HepG2 (cell line): ENCODE results near the gene GNL3. TPM values are rescaled to one million over a fixed set of nuclear protein-coding genes. Genes with fewer than 3 reads are reported as not detected.

Experiments
- BHLHE40 ChIP-seq: IDR thresholded peaks from 2 replicates; pipeline ENCODE4 v1.6.1; 2011; ENCODE audit warnings: low read length, improper control_type of control experiment
- CENPX ChIP-seq: sonication (generic); formaldehyde crosslinking; IDR thresholded peaks from 2 replicates; pipeline ENCODE4 v1.9.0; 2021; ENCODE audit warnings: mild to moderate bottlenecking, missing genetic modification reagents, moderate library complexity
- EED ChIP-seq: sonication (generic); formaldehyde crosslinking; IDR thresholded peaks from 2 replicates; pipeline ENCODE4 v1.5.0; 2020; ENCODE audit warnings: mild to moderate bottlenecking, missing genetic modification reagents
- HDAC6 ChIP-seq: fragments of 200-600 bp; sonication (generic); IDR thresholded peaks from 2 replicates; pipeline ENCODE4 v1.7.0; 2017; ENCODE audit warnings: mild to moderate bottlenecking, antibody characterized with exemption, low read length, low read depth
- MEF2D ChIP-seq: sonication (generic); formaldehyde crosslinking; IDR thresholded peaks from 2 replicates; pipeline ENCODE4 v1.5.1; 2020; ENCODE audit warnings: mild to moderate bottlenecking, missing genetic modification reagents
- SKI ChIP-seq: fragments of 450-650 bp; IDR thresholded peaks from one replicate; pipeline ENCODE4 v1.6.1; 2018; ENCODE audit warnings: mild to moderate bottlenecking; ENCODE audit not compliant: partially characterized antibody
- SP1 ChIP-seq, 2 experiments: fragments of 450-650 bp in 1 of 2; sonication (generic) in 1 of 2; formaldehyde crosslinking in 1 of 2; IDR thresholded peaks; 2 replicates each; pipeline versions ENCODE4 v1.4.0 to v1.6.1; 2016 to 2020; ENCODE audit warnings: missing genetic modification reagents in 1 of 2
- TEAD3 ChIP-seq: optimal IDR thresholded peaks from 2 replicates; pipeline ENCODE3; 2016; ENCODE audit warnings: borderline replicate concordance
- THAP8 ChIP-seq: sonication (generic); formaldehyde crosslinking; IDR thresholded peaks from 2 replicates; pipeline ENCODE4 v1.5.1; 2020; ENCODE audit warnings: missing genetic modification reagents, mild to moderate bottlenecking, borderline replicate concordance
- TIGD3 ChIP-seq: sonication (generic); formaldehyde crosslinking; IDR thresholded peaks from 2 replicates; pipeline ENCODE4 v1.5.1; 2020; ENCODE audit warnings: mild to moderate bottlenecking, missing genetic modification reagents, borderline replicate concordance
- TOPORS ChIP-seq: sonication (generic); formaldehyde crosslinking; IDR thresholded peaks from 2 replicates; pipeline ENCODE4 v1.8.0; 2023; ENCODE audit warnings: mild to moderate bottlenecking, missing genetic modification reagents
- ZC3H13 ChIP-seq: sonication (generic); formaldehyde crosslinking; IDR thresholded peaks from 2 replicates; pipeline ENCODE4 v1.8.1; 2023; ENCODE audit warnings: mild to moderate bottlenecking, missing genetic modification reagents, moderate library complexity
- ZMAT3 ChIP-seq: sonication (generic); formaldehyde crosslinking; conservative IDR thresholded peaks from 2 replicates; pipeline ENCODE4 v1.7.0; 2021; ENCODE audit warnings: missing genetic modification reagents
- ZNF12 ChIP-seq: sonication (generic); formaldehyde crosslinking; IDR thresholded peaks from 2 replicates; pipeline ENCODE4 v1.5.0; 2020; ENCODE audit warnings: missing genetic modification reagents
- ZNF318 ChIP-seq: sonication (generic); formaldehyde crosslinking; IDR thresholded peaks from 2 replicates; pipeline ENCODE4 v1.4.0; 2020; ENCODE audit warnings: mild to moderate bottlenecking, missing genetic modification reagents
- ZNF737 ChIP-seq: sonication (generic); formaldehyde crosslinking; IDR thresholded peaks from 2 replicates; pipeline ENCODE4 v1.5.0; 2020; ENCODE audit warnings: missing genetic modification reagents, mild to moderate bottlenecking, borderline replicate concordance
- ZNF850 ChIP-seq: sonication (generic); formaldehyde crosslinking; conservative IDR thresholded peaks from 2 replicates; pipeline ENCODE4 v1.9.0; 2021; ENCODE audit warnings: mild to moderate bottlenecking, missing genetic modification reagents
- ZNF878 ChIP-seq: sonication (generic); formaldehyde crosslinking; IDR thresholded peaks from 2 replicates; pipeline ENCODE4 v1.8.1; 2023; ENCODE audit warnings: mild to moderate bottlenecking, missing genetic modification reagents, moderate library complexity
- polyA plus RNA-seq, 8 experiments: library from polyadenylated mRNA; depleted of rRNA in 3 of 8; stranded (reverse) in 7 of 8; unstranded in 1 of 8; fragments of >200 nt; fragmentation: Illumina TruSeq in 4 of 8; extraction: Trizol in 4 of 8; gene quantifications; 2 replicates each; pipeline versions ENCODE4 v1.2.1 to v1.2.3, GENCODE V29; 2011 to 2016; ENCODE audit warnings: low read depth in 4 of 8, missing spikeins in 1 of 8, mixed read lengths in 1 of 8; ENCODE audit not compliant: insufficient read depth in 1 of 8
- total RNA-seq, 5 experiments: library from RNA; depleted of rRNA; stranded (reverse); fragments of >200 nt; fragmentation: Illumina TruSeq; extraction: Trizol; gene quantifications; 2 replicates each; pipeline ENCODE4 v1.2.3, GENCODE V29; 2016; ENCODE audit warnings: low read depth in 1 of 5

GNL3 gene
- total and polyA plus RNA-seq, 2 of the 13 experiments (the other 11 are each of a cell fraction or from before 2014, with no cell fraction given): 129 to 257 TPM

- TF ChIP-seq ZNF318 (CRISPR knock-in tag) (0 out of 2 replicates have a peak, but pooled peaks have one; percentile 54), ZC3H13 (CRISPR knock-in tag) (no peak), MEF2D (CRISPR knock-in tag) (peak; percentile 88), ZMAT3 (CRISPR knock-in tag) (peak; percentile 92), ZNF878 (CRISPR knock-in tag) (peak; percentile 17; the same call in 1 of the 2 replicates), SP1 (IDR thresholded peaks at IDR 0.05) (no peak), SP1 (CRISPR knock-in tag; IDR thresholded peaks at IDR 0.05) (peak; percentile 80), TIGD3 (CRISPR knock-in tag) (peak; percentile 67; the same call in 1 of the 2 replicates), BHLHE40 (peak; percentile 63), ZNF12 (CRISPR knock-in tag) (no peak), ZNF850 (CRISPR knock-in tag) (peak; percentile 70; the same call in 1 of the 2 replicates), TEAD3 (CRISPR knock-in tag) (peak; percentile 86), TOPORS (peak; percentile 91), EED (CRISPR knock-in tag) (0 out of 2 replicates have a peak, but pooled peaks have one; percentile 31), HDAC6 (no peak), CENPX (no peak), THAP8 (CRISPR knock-in tag) (no peak), ZNF737 (CRISPR knock-in tag) (peak; percentile 63; the same call in 1 of the 2 replicates), SKI (peak; percentile 64)
Measured at GRCh38 chr3:52685709-52686691, at the start of gene GNL3, which contains the start of gene PBRM1 (continued).
